DND-41 (cell line): ENCODE results near the gene PTMA.

Source experiments
- ATAC-seq: fragments of 200-7000 bp; cut with Tn5 transposase; 3 replicates; pipeline ENCODE4 v1.9.1; 2021; ENCODE audit warnings: low read depth; ENCODE audit not compliant: insufficient read depth
- DNase-seq: peaks from one replicate; pipeline ENCODE4 v3.0.0-alpha.2; 2020
- H2AFZ ChIP-seq: 2 replicates; pipeline ENCODE4 v1.6.0; 2012; ENCODE audit warnings: low read depth, low read length
- H3K27ac ChIP-seq: 2 replicates; pipeline ENCODE4 v1.5.1; 2012; ENCODE audit warnings: low read length, inconsistent platforms
- H3K27me3 ChIP-seq: fragments of 200-600 bp; sonication (generic); 2 replicates; pipeline ENCODE4 v1.6.0; 2012; ENCODE audit warnings: low read length, mild to moderate bottlenecking, inconsistent platforms; ENCODE audit not compliant: insufficient read depth, poor library complexity
- H3K36me3 ChIP-seq: 2 replicates; pipeline ENCODE4 v1.5.1; 2012; ENCODE audit warnings: low read length, inconsistent platforms; ENCODE audit not compliant: insufficient read depth
- H3K4me1 ChIP-seq: 2 replicates; pipeline ENCODE4 v1.5.1; 2012; ENCODE audit warnings: mild to moderate bottlenecking, low read length; ENCODE audit not compliant: insufficient read depth
- H3K4me2 ChIP-seq: 2 replicates; pipeline ENCODE4 v1.6.0; 2012; ENCODE audit warnings: mild to moderate bottlenecking, moderate library complexity, low read length, inconsistent platforms; ENCODE audit not compliant: insufficient read depth
- H3K4me3 ChIP-seq, 2 experiments: fragments of 200-600 bp in 1 of 2; shearing (Covaris generic) in 1 of 2; 2 replicates each; pipeline ENCODE4 v1.5.1; 2012 to 2016; ENCODE audit warnings: inconsistent platforms in 2 of 2, low read length in 2 of 2, mild to moderate bottlenecking in 2 of 2, low read depth in 1 of 2, moderate library complexity in 1 of 2
- H3K79me2 ChIP-seq: 2 replicates; pipeline ENCODE4 v1.6.0; 2012; ENCODE audit warnings: low read length, inconsistent platforms; ENCODE audit not compliant: insufficient read depth
- H3K9ac ChIP-seq: 2 replicates; pipeline ENCODE4 v1.6.0; 2012; ENCODE audit warnings: low read depth, mild to moderate bottlenecking, inconsistent platforms, low read length, moderate library complexity
- H3K9me3 ChIP-seq: 2 replicates; pipeline ENCODE4 v1.5.1; 2012; ENCODE audit warnings: low read length, moderate library complexity, mild to moderate bottlenecking, inconsistent platforms; ENCODE audit not compliant: insufficient read depth, severe bottlenecking
- H4K20me1 ChIP-seq: 2 replicates; pipeline ENCODE4 v1.6.0; 2012; ENCODE audit warnings: low read length; ENCODE audit not compliant: insufficient read depth
- EZH2 ChIP-seq: IDR thresholded peaks from 3 replicates; pipeline ENCODE4 v1.6.1; 2012; ENCODE audit warnings: borderline replicate concordance, low read depth, mild to moderate bottlenecking, moderate library complexity, low read length, inconsistent platforms; ENCODE audit not compliant: severe bottlenecking
- TF ChIP-seq, protein P1 (sequence below): IDR thresholded peaks from 2 replicates; pipeline ENCODE4 v1.5.1; 2012; ENCODE audit warnings: borderline replicate concordance, low read length, moderate library complexity, mild to moderate bottlenecking; ENCODE audit not compliant: poor library complexity, severe bottlenecking; ENCODE audit errors: extremely low read depth

The PTMA gene

DNA sequence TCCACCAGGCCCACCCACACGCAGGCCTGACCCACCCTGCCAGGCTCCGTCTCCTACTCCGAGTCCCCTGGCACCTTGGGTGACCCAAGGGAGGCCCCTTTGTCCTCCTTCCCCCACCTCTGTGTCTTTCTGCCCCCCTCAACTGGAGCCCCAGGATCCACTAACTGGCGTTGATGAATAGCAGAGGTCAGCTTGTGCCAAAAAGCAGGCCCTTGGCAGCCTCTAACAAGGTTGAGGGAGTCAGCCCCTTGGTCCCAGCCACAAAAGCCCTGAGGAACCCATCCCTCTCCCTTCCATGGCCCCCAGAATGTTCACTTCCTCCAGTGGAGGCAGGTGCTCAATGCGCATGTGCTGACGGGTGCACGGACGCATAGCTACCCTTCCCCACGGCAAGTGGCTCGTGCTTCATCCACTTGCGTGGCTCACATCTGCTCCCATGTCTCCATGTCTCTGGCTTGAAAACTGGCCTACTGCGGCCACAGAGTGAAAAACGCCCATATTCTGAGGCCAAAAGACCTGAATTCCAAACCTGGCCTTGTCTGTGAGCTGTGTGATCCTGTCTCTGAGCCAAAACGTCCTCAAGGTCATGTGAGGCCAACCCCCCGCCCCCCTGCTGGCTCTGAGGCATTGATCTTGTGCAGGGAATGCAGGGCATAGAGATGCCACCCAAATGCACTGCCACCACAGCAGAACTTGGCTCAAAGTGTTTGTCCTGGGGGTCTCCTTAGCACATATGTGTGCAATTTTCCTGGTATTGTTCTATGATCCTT lies 19.0 kb upstream of the PTMA start:
- TF ChIP-seq EZH2 = no peak
- TF ChIP-seq, protein P1, sequence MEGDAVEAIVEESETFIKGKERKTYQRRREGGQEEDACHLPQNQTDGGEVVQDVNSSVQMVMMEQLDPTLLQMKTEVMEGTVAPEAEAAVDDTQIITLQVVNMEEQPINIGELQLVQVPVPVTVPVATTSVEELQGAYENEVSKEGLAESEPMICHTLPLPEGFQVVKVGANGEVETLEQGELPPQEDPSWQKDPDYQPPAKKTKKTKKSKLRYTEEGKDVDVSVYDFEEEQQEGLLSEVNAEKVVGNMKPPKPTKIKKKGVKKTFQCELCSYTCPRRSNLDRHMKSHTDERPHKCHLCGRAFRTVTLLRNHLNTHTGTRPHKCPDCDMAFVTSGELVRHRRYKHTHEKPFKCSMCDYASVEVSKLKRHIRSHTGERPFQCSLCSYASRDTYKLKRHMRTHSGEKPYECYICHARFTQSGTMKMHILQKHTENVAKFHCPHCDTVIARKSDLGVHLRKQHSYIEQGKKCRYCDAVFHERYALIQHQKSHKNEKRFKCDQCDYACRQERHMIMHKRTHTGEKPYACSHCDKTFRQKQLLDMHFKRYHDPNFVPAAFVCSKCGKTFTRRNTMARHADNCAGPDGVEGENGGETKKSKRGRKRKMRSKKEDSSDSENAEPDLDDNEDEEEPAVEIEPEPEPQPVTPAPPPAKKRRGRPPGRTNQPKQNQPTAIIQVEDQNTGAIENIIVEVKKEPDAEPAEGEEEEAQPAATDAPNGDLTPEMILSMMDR = no peak
- DNase-seq (no peak), ATAC-seq (no peak)
- Histone ChIP-seq H3K9ac (no peak overlapping the region), H2AFZ (no peak overlapping the region), H3K79me2 (peaks cover 6% of the 10 kb centered on the region; the same call in 1 of the 2 replicates), H3K36me3 (no peaks in the 10 kb centered on the region), H3K4me3 (no peak overlapping the region), H3K27ac (no peak overlapping the region), H3K9me3 (no peaks in the 10 kb centered on the region), H3K4me1 (peaks cover 19% of the 10 kb centered on the region), H3K4me2 (no peak overlapping the region), H4K20me1 (no peaks in the 10 kb centered on the region; the same call in 1 of the 2 replicates), H3K27me3 (no peaks in the 10 kb centered on the region)

DNA sequence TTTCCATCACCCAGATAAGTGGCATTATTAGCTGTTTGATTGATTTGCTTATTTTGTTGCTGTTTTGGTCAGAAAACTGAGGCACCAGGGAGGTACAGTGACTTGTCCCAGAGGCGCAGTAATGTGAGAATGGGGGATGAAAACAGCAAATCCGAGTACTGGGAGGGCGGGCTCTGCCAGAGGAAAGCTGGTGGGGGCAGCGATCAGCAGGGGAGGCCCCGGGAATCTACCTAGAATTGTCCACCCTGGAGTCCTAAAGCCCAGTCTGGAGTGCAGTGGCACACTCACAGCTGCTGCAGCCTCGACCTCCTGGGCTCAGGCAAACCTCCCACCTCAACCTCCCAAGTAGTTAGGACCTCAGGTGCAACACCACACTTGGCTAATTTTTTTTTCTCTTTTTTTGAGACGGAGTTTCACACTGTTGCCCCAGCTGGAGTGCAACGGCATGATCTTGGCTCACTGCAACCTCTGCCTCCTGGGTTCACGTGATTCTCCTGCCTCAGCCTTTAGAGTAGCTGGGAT lies 17.0 kb upstream of the PTMA start:
- Histone ChIP-seq H3K27me3 (no peaks in the 10 kb centered on the region), H3K27ac (no peak overlapping the region), H4K20me1 (no peaks in the 10 kb centered on the region; the same call in 1 of the 2 replicates), H2AFZ (no peak overlapping the region), H3K4me3 (no peak overlapping the region), H3K4me2 (no peak overlapping the region), H3K79me2 (no peaks in the 10 kb centered on the region), H3K4me1 (no peaks in the 10 kb centered on the region), H3K9me3 (no peaks in the 10 kb centered on the region), H3K9ac (no peak overlapping the region), H3K36me3 (no peaks in the 10 kb centered on the region)
- DNase-seq (no peak), ATAC-seq (no peak)
- TF ChIP-seq, protein P1 = no peak
- no peak for TF ChIP-seq EZH2

- no peaks in the 10 kb centered on the region for H3K4me1 ChIP-seq
- no peaks in the 10 kb centered on the region for H3K27me3 ChIP-seq
- no peak overlapping the region for H3K4me3 ChIP-seq
- H3K27ac ChIP-seq = no peak overlapping the region
- no peaks in the 10 kb centered on the region for H3K9me3 ChIP-seq
- DNase-seq (no peak), ATAC-seq (peak; percentile 16; the same call in 1 of the 3 replicates)
- H3K9ac ChIP-seq = no peak overlapping the region
- TF ChIP-seq, protein P1 = no peak
- no peak for TF ChIP-seq EZH2
- no peaks in the 10 kb centered on the region for H3K79me2 ChIP-seq
- no peaks in the 10 kb centered on the region; the same call in 1 of the 2 replicates for H4K20me1 ChIP-seq
- no peaks in the 10 kb centered on the region for H3K36me3 ChIP-seq
- no peak overlapping the region for H2AFZ ChIP-seq
- no peak overlapping the region for H3K4me2 ChIP-seq
Observed at GRCh38 chr2:231692847-231693246, 15.5 kb upstream of the PTMA start.
